WTC11 (cell line): Measurements from ENCODE around the gene PSKH1.

Experiments used
- ATF1 ChIP-seq: sonication (generic); formaldehyde crosslinking; IDR thresholded peaks from 2 replicates; pipeline ENCODE4 v1.8.1; 2023; ENCODE audit warnings: mild to moderate bottlenecking, moderate library complexity, missing genetic modification reagents
- ATF3 ChIP-seq: sonication (generic); formaldehyde crosslinking; conservative IDR thresholded peaks from 2 replicates; pipeline ENCODE4 v1.8.1; 2022; ENCODE audit warnings: mild to moderate bottlenecking, missing genetic modification reagents
- CTCF ChIP-seq: fragments of 200-600 bp; IDR thresholded peaks from 2 replicates; pipeline ENCODE4 v1.8.0; 2022; ENCODE audit warnings: antibody characterized with exemption
- ETV6 ChIP-seq: sonication (generic); formaldehyde crosslinking; IDR thresholded peaks from 2 replicates; pipeline ENCODE4 v1.8.1; 2022; ENCODE audit warnings: mild to moderate bottlenecking, missing genetic modification reagents
- FOXJ3 ChIP-seq: sonication (generic); formaldehyde crosslinking; IDR thresholded peaks from 2 replicates; pipeline ENCODE4 v1.9.0; 2021; ENCODE audit warnings: missing genetic modification reagents, mild to moderate bottlenecking, borderline replicate concordance
- JAZF1 ChIP-seq: fragments of 250-450 bp; sonication (Bioruptor Pico); IDR thresholded peaks from 2 replicates; pipeline ENCODE4 v1.9.0; 2021; ENCODE audit warnings: moderate library complexity, mild to moderate bottlenecking, inconsistent platforms
- MAX ChIP-seq: sonication (generic); formaldehyde crosslinking; IDR thresholded peaks from 2 replicates; pipeline ENCODE4 v1.8.0; 2022; ENCODE audit warnings: mild to moderate bottlenecking, missing genetic modification reagents
- USF1 ChIP-seq: sonication (generic); formaldehyde crosslinking; IDR thresholded peaks from 2 replicates; pipeline ENCODE4 v1.8.0; 2022; ENCODE audit warnings: mild to moderate bottlenecking, missing genetic modification reagents
- USF2 ChIP-seq: sonication (generic); formaldehyde crosslinking; IDR thresholded peaks from 2 replicates; pipeline ENCODE4 v1.8.1; 2023; ENCODE audit warnings: mild to moderate bottlenecking, missing genetic modification reagents, moderate library complexity
- ZBTB43 ChIP-seq: sonication (generic); formaldehyde crosslinking; IDR thresholded peaks from 2 replicates; pipeline ENCODE4 v1.8.1; 2023; ENCODE audit warnings: mild to moderate bottlenecking, missing genetic modification reagents
- ZNF396 ChIP-seq: fragments of 250-450 bp; sonication (Bioruptor Pico); IDR thresholded peaks from 2 replicates; pipeline ENCODE4 v1.8.0; 2021; ENCODE audit warnings: mild to moderate bottlenecking, moderate library complexity, borderline replicate concordance

GRCh38 chr16:67943619-67944504 is 50.8 kb downstream of the PSKH1 start, which contains the start of gene LCAT:
- TF ChIP-seq CTCF (no peak), ATF3 (CRISPR knock-in tag) (no peak), ATF1 (CRISPR knock-in tag) (no peak), ZBTB43 (CRISPR knock-in tag) (no peak), USF1 (CRISPR knock-in tag) (no peak), FOXJ3 (CRISPR knock-in tag) (no peak), ETV6 (CRISPR knock-in tag) (no peak), MAX (CRISPR knock-in tag) (no peak), USF2 (CRISPR knock-in tag) (no peak), ZNF396 (no peak), JAZF1 (CRISPR knock-in tag) (no peak)
